Natural killer cell treated with Interleukin-12 subunit alpha and Interleukin-12 subunit beta and Interleukin-15 and Interleukin-18, amount 100 ng/mL, for 72 hours (primary cell): ENCODE data around the gene HACE1. TPM values are rescaled to one million over a fixed set of nuclear protein-coding genes. Genes with fewer than 3 reads are reported as not detected.
A peak's percentile ranks its signal among the peaks of the same experiment; 100 is the strongest.

ENCODE experiments used
- ATAC-seq, 2 donors: fragments of 150-1000 bp; cut with Tn5 transposase in 1 of 2; sonication (Bioruptor Pico), chemical (Tn5 transposase) in 1 of 2; 2 replicates each; pipeline ENCODE4 v1.10.0; 2021
- DNase-seq: peaks from one replicate; pipeline ENCODE4 v3.0.0; 2022; ENCODE audit warnings: low spot score
- H3K27ac Mint-ChIP-seq, 2 donors: 1 replicate in 1 of 2; 2 replicates in 1 of 2; pipeline ENCODE4 v1.8.0; 2022; ENCODE audit warnings: mixed read lengths in 2 of 2, mild to moderate bottlenecking in 1 of 2, moderate library complexity in 1 of 2
- H3K27me3 Mint-ChIP-seq, 2 donors: 1 replicate in 1 of 2; 2 replicates in 1 of 2; pipeline ENCODE4 v1.8.0; 2022; ENCODE audit warnings: mixed read lengths in 2 of 2
- H3K36me3 Mint-ChIP-seq: one replicate; pipeline ENCODE4 v1.8.0; 2022; ENCODE audit warnings: mixed read lengths
- H3K4me1 Mint-ChIP-seq, 2 donors: 1 replicate in 1 of 2; 2 replicates in 1 of 2; pipeline ENCODE4 v1.8.0; 2022; ENCODE audit warnings: low read depth in 2 of 2, mixed read lengths in 2 of 2, mild to moderate bottlenecking in 1 of 2
- H3K4me3 Mint-ChIP-seq: one replicate; pipeline ENCODE4 v1.8.0; 2022; ENCODE audit warnings: mixed read lengths
- H3K9me3 Mint-ChIP-seq: 2 replicates; pipeline ENCODE4 v1.8.0; 2022; ENCODE audit warnings: mixed read lengths
- total RNA-seq, 2 donors: library from RNA; stranded (reverse); gene quantifications; one replicate each; pipeline ENCODE4 v1.2.3, GENCODE V29; 2022

HACE1 gene
- total RNA-seq, 2 donors from 2014 or later, result 14.1 to 16.8 TPM

GRCh38 chr6:104683809-104684208 lies 175.9 kb downstream of the HACE1 start:
- Mint-ChIP-seq H3K27ac (no peak overlapping the region), H3K4me1 (peaks cover 4 to 7% of the 10 kb centered on the region in 2 donors), H3K9me3 (no peaks in the 10 kb centered on the region), H3K36me3 (no peaks in the 10 kb centered on the region), H3K27me3 (no peaks in the 10 kb centered on the region), H3K4me3 (no peak overlapping the region)
- DNase-seq, result no peak
- ATAC-seq, result no peak

GRCh38 chr6:104682722-104683643 lies 176.7 kb downstream of the HACE1 start:
- ATAC-seq (peak; percentile 59 to 75), DNase-seq (no peak)
- H3K36me3 Mint-ChIP-seq, result no peaks in the 10 kb centered on the region
- no peak overlapping the region for H3K4me3 Mint-ChIP-seq
- no peaks in the 10 kb centered on the region for H3K27me3 Mint-ChIP-seq
- H3K27ac Mint-ChIP-seq, result peak overlapping the region; percentile 24 to 38
- H3K9me3 Mint-ChIP-seq, result no peaks in the 10 kb centered on the region
- H3K4me1 Mint-ChIP-seq, result peaks cover 4 to 7% of the 10 kb centered on the region in 2 donors

DNA sequence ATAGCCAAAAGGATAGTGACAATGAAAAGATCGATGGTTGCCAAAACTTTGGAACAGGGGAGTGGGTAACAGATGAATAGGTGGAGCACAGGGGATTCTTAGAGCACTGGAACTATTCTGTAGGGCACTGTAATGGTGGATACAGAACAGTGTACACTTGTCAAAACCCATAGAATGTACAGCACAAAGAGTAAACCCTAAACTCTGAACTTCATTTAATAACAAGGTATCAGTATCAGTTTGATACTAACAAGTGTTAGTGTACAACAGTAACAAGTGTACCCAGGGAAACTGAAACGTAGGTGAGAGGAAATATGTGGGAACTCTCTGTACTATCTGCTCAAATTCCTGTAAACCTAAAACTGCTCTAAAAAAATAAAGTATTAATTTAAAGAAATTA lies 179.2 kb downstream of the HACE1 start:
- no peaks in the 10 kb centered on the region for H3K9me3 Mint-ChIP-seq
- no peak overlapping the region for H3K27ac Mint-ChIP-seq
- no peaks in the 10 kb centered on the region for H3K27me3 Mint-ChIP-seq
- no peak overlapping the region for H3K4me3 Mint-ChIP-seq
- peaks cover 8% of the 10 kb centered on the region for H3K36me3 Mint-ChIP-seq
- ATAC-seq (peak in 1 of 2 donors; percentile 6), DNase-seq (no peak)
- peaks cover 4 to 7% of the 10 kb centered on the region in 2 donors for H3K4me1 Mint-ChIP-seq

- Mint-ChIP-seq H3K4me1 (peaks cover 4 to 7% of the 10 kb centered on the region in 2 donors), H3K27me3 (no peaks in the 10 kb centered on the region), H3K27ac (no peak overlapping the region), H3K36me3 (peaks cover 14% of the 10 kb centered on the region), H3K4me3 (no peak overlapping the region), H3K9me3 (no peaks in the 10 kb centered on the region)
- ATAC-seq (no peak), DNase-seq (no peak)
Measured at GRCh38 chr6:104679971-104680370, 179.7 kb downstream of the HACE1 start.

Other genes starting within 250 kb of the HACE1 start
- gene LIN28B, start 97.2 kb upstream of the HACE1 start, total RNA-seq, result not detected